Neuronal stem cell (in vitro differentiated cells): ENCODE measurements around the gene TM7SF2.

Experiments used
- DNase-seq: peaks from one replicate; pipeline ENCODE4 v3.0.0-alpha.2; 2013; ENCODE audit warnings: low spot score
- H2AFZ ChIP-seq: one replicate; pipeline ENCODE4 v1.6.1; 2013; ENCODE audit warnings: mild to moderate bottlenecking, low read length, inconsistent platforms
- H2AK5ac ChIP-seq: 2 replicates; pipeline ENCODE4 v1.6.1; 2013; ENCODE audit warnings: low read depth, mild to moderate bottlenecking, inconsistent platforms, low read length, moderate library complexity, mixed read lengths
- H2BK120ac ChIP-seq: 2 replicates; pipeline ENCODE4 v1.6.1; 2013; ENCODE audit warnings: low read depth, mild to moderate bottlenecking, inconsistent platforms, low read length, moderate library complexity, mixed read lengths
- H2BK12ac ChIP-seq: one replicate; pipeline ENCODE4 v1.6.1; 2013; ENCODE audit warnings: low read length, inconsistent platforms
- H2BK15ac ChIP-seq: 2 replicates; pipeline ENCODE4 v1.6.1; 2013; ENCODE audit warnings: mild to moderate bottlenecking, low read length, inconsistent platforms, mixed read lengths
- H2BK5ac ChIP-seq: one replicate; pipeline ENCODE4 v1.6.1; 2013; ENCODE audit warnings: inconsistent platforms, mild to moderate bottlenecking, low read length, moderate library complexity
- H3K14ac ChIP-seq: one replicate; pipeline ENCODE4 v1.6.1; 2013; ENCODE audit warnings: low read length, inconsistent platforms
- H3K18ac ChIP-seq: 2 replicates; pipeline ENCODE4 v1.6.1; 2013; ENCODE audit warnings: low read length, inconsistent platforms
- H3K23ac ChIP-seq: 2 replicates; pipeline ENCODE4 v1.6.1; 2013; ENCODE audit warnings: low read depth, mild to moderate bottlenecking, mixed read lengths, low read length, inconsistent platforms; ENCODE audit not compliant: poor library complexity
- H3K27ac ChIP-seq: replicated peaks from 3 replicates; pipeline ENCODE4 v1.5.1; 2013; ENCODE audit warnings: low read length, inconsistent platforms
- H3K27me3 ChIP-seq, 3 experiments: 2 replicates each; pipeline ENCODE4 v1.6.1; 2013; ENCODE audit warnings: low read length in 3 of 3, mild to moderate bottlenecking in 2 of 3, inconsistent platforms in 1 of 3, low read depth in 1 of 3, mixed read lengths in 1 of 3, moderate library complexity in 1 of 3; ENCODE audit not compliant: control insufficient read depth in 3 of 3, insufficient read depth in 3 of 3
- H3K36me3 ChIP-seq, 2 donors: replicated peaks in 1 of 2; 2 replicates each; pipeline ENCODE4 v1.6.1; 2013; ENCODE audit warnings: low read length in 2 of 2; ENCODE audit not compliant: control insufficient read depth in 2 of 2, insufficient read depth in 2 of 2
- H3K4ac ChIP-seq: 2 replicates; pipeline ENCODE4 v1.6.1; 2013; ENCODE audit warnings: inconsistent platforms, mild to moderate bottlenecking, low read length, moderate library complexity
- H3K4me1 ChIP-seq, 2 donors: 1 replicate in 1 of 2; 2 replicates in 1 of 2; pipeline ENCODE4 v1.6.1; 2013; ENCODE audit warnings: low read length in 2 of 2, low read depth in 1 of 2; ENCODE audit not compliant: control insufficient read depth in 2 of 2, insufficient read depth in 1 of 2
- H3K4me2 ChIP-seq: one replicate; pipeline ENCODE4 v1.6.1; 2013; ENCODE audit warnings: mild to moderate bottlenecking, low read length, inconsistent platforms; ENCODE audit not compliant: insufficient read depth, poor library complexity, severe bottlenecking
- H3K4me3 ChIP-seq, 2 donors: 2 replicates each; pipeline ENCODE4 v1.5.1; 2013; ENCODE audit warnings: low read length in 2 of 2, mild to moderate bottlenecking in 2 of 2, inconsistent platforms in 1 of 2, moderate library complexity in 1 of 2
- H3K79me1 ChIP-seq: one replicate; pipeline ENCODE4 v1.6.1; 2013; ENCODE audit warnings: low read depth, mild to moderate bottlenecking, inconsistent platforms, low read length, moderate library complexity
- H3K9ac ChIP-seq: one replicate; pipeline ENCODE4 v1.6.1; 2013; ENCODE audit warnings: mild to moderate bottlenecking, low read depth, low read length, inconsistent platforms; ENCODE audit not compliant: poor library complexity
- H3K9me3 ChIP-seq, 2 donors: replicated peaks in 1 of 2; 2 replicates each; pipeline versions ENCODE3 to v1.6.1; 2013; ENCODE audit warnings: low read length in 2 of 2, mild to moderate bottlenecking in 2 of 2, inconsistent platforms in 1 of 2, low read depth in 1 of 2, mixed read lengths in 1 of 2, moderate library complexity in 1 of 2; ENCODE audit not compliant: control insufficient read depth in 2 of 2, insufficient read depth in 1 of 2
- H4K8ac ChIP-seq: one replicate; pipeline ENCODE4 v1.6.1; 2013; ENCODE audit warnings: low read depth, mild to moderate bottlenecking, inconsistent platforms, low read length, moderate library complexity
- H4K91ac ChIP-seq: one replicate; pipeline ENCODE4 v1.6.1; 2013; ENCODE audit warnings: low read length, low read depth, mild to moderate bottlenecking, inconsistent platforms; ENCODE audit not compliant: poor library complexity
- WGBS, 2 donors: extraction: QIAGEN DNeasy Blood & Tissue Kit; methylation state at CpG; one replicate each; pipeline ENCODE4 v1.1.7; 2013; ENCODE audit warnings: missing lambda C conversion rate in 2 of 2, mixed read lengths in 1 of 2; ENCODE audit not compliant: insufficient read length in 2 of 2, insufficient replicate concordance in 1 of 2; ENCODE audit errors: extremely low coverage in 2 of 2; 5-methylcytosine and 5-hydroxymethylcytosine counted together

Gene TM7SF2

GRCh38 chr11:65102142-65103095 lies 9.3 kb upstream of the TM7SF2 start:
- no peak overlapping the region for H2AK5ac ChIP-seq
- no peak overlapping the region for H2BK5ac ChIP-seq
- H3K27me3 ChIP-seq: no peaks in the 10 kb centered on the region
- H3K79me1 ChIP-seq: peaks cover 1% of the 10 kb centered on the region
- no peak overlapping the region for H2BK12ac ChIP-seq
- H2AFZ ChIP-seq: no peak overlapping the region
- H3K4me2 ChIP-seq: no peak overlapping the region
- H3K23ac ChIP-seq: no peak overlapping the region
- no peak overlapping the region for H3K4me3 ChIP-seq
- H4K8ac ChIP-seq: no peak overlapping the region
- no peak overlapping the region for H3K4ac ChIP-seq
- no peak for DNase-seq
- no peak overlapping the region for H3K18ac ChIP-seq
- H3K4me1 ChIP-seq: no peaks in the 10 kb centered on the region
- H4K91ac ChIP-seq: no peak overlapping the region
- no peak overlapping the region for H2BK120ac ChIP-seq
- H3K9me3 ChIP-seq: no peaks in the 10 kb centered on the region
- H3K36me3 ChIP-seq: peaks cover 3 to 17% of the 10 kb centered on the region in 2 donors
- no CpG with 5 or more reads among the region's 8 CpGs for WGBS, 2 donors
- H3K27ac ChIP-seq: no peak overlapping the region
- H3K9ac ChIP-seq: no peak overlapping the region
- H2BK15ac ChIP-seq: no peak overlapping the region
- H3K14ac ChIP-seq: no peak overlapping the region

DNA sequence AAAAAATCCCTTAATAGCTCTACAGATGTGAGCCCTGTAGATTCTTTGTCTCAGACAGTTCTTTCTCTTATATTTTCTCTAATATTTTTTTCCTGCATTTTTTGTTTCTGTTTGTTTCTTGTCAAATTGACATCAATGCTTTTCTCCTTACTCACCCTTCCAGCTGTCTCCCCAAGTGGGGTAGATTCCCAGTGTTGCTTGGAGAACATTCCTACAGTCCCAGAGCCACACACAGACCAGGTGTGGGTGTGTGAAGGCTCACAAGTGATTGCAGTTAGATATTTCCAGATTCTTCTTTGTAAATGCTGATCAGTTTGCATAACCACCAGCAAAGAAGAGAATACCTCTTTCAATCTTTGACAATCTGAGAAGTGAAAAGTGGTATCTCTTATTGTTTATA lies 8.2 kb upstream of the TM7SF2 start:
- no peak overlapping the region for H2AK5ac ChIP-seq
- no peak overlapping the region for H4K91ac ChIP-seq
- no peak overlapping the region for H3K4me3 ChIP-seq
- H3K18ac ChIP-seq: no peak overlapping the region
- H3K27me3 ChIP-seq: no peaks in the 10 kb centered on the region
- no peak overlapping the region for H3K23ac ChIP-seq
- peaks cover 1% of the 10 kb centered on the region for H3K79me1 ChIP-seq
- no peak overlapping the region for H3K27ac ChIP-seq
- no peak overlapping the region for H3K9ac ChIP-seq
- no peak overlapping the region for H2BK15ac ChIP-seq
- DNase-seq: no peak
- no peaks in the 10 kb centered on the region for H3K9me3 ChIP-seq
- no peak overlapping the region for H4K8ac ChIP-seq
- no peak overlapping the region for H2BK12ac ChIP-seq
- H3K14ac ChIP-seq: no peak overlapping the region
- H3K4ac ChIP-seq: no peak overlapping the region
- H2BK120ac ChIP-seq: no peak overlapping the region
- H3K36me3 ChIP-seq: peaks cover 2 to 18% of the 10 kb centered on the region in 2 donors
- no peak overlapping the region for H3K4me2 ChIP-seq
- no peaks in the 10 kb centered on the region for H3K4me1 ChIP-seq
- H2BK5ac ChIP-seq: no peak overlapping the region
- H2AFZ ChIP-seq: no peak overlapping the region

- H2BK5ac ChIP-seq: no peak overlapping the region
- H2BK12ac ChIP-seq: no peak overlapping the region
- H2BK15ac ChIP-seq: no peak overlapping the region
- no CpG with 5 or more reads among the region's 4 CpGs for WGBS, 2 donors
- no peak overlapping the region for H4K8ac ChIP-seq
- H3K4me3 ChIP-seq: no peak overlapping the region
- no peaks in the 10 kb centered on the region for H3K27me3 ChIP-seq
- no peak overlapping the region for H3K9ac ChIP-seq
- no peak overlapping the region for H3K27ac ChIP-seq
- H3K18ac ChIP-seq: no peak overlapping the region
- H4K91ac ChIP-seq: no peak overlapping the region
- no peak overlapping the region for H3K14ac ChIP-seq
- no peak overlapping the region for H2BK120ac ChIP-seq
- no peaks in the 10 kb centered on the region for H3K9me3 ChIP-seq
- no peak for DNase-seq
- peaks cover 6 to 24% of the 10 kb centered on the region in 2 donors for H3K36me3 ChIP-seq
- peaks cover 1% of the 10 kb centered on the region for H3K79me1 ChIP-seq
- H2AK5ac ChIP-seq: no peak overlapping the region
- no peak overlapping the region for H2AFZ ChIP-seq
- H3K4me2 ChIP-seq: no peak overlapping the region
- no peak overlapping the region for H3K23ac ChIP-seq
- H3K4me1 ChIP-seq: no peaks in the 10 kb centered on the region
- H3K4ac ChIP-seq: no peak overlapping the region
Observed at GRCh38 chr11:65104628-65105027, 7.0 kb upstream of the TM7SF2 start.

DNA sequence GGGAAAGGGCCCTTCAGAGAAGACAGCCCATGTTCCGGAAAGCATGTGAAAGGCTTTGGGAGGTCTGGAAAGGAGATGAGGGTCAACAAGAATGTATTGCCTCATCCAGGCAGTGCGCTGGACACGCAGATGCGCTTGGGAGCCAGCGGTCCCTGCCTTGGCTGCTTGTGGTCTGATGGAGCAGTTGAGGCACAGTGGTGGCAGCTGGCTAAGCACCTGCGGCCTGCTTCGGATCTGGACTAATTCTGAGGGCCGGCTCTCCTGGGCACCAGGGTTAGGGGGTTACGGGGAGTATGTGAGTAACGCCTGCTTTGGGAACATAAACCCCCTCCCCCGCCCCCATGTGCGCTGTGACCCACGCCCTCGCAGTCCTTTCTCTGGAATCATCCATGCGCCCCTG lies 4.6 kb upstream of the TM7SF2 start:
- no peak overlapping the region for H3K23ac ChIP-seq

More for the DNA sequence above, 4.6 kb upstream of the TM7SF2 start:
- H3K4me1 ChIP-seq: peaks cover 5 to 11% of the 10 kb centered on the region in 2 donors
- H3K36me3 ChIP-seq: peaks cover 8 to 24% of the 10 kb centered on the region in 2 donors
- no peak overlapping the region for H2BK120ac ChIP-seq
- peak overlapping the region; percentile 50 for H3K9ac ChIP-seq
- H2AK5ac ChIP-seq: no peak overlapping the region
- H3K18ac ChIP-seq: no peak overlapping the region
- H3K27me3 ChIP-seq: no peaks in the 10 kb centered on the region
- H3K4me2 ChIP-seq: no peak overlapping the region
- H3K27ac ChIP-seq: no peak overlapping the region
- H4K91ac ChIP-seq: no peak overlapping the region
- no CpG with 5 or more reads among the region's 15 CpGs for whole genome bisulfite sequencing, 2 donors
- H4K8ac ChIP-seq: no peak overlapping the region
- no peak overlapping the region for H3K4me3 ChIP-seq
- H3K14ac ChIP-seq: no peak overlapping the region
- H2AFZ ChIP-seq: no peak overlapping the region
- DNase-seq: no peak
- H3K79me1 ChIP-seq: peaks cover 4% of the 10 kb centered on the region
- no peak overlapping the region for H2BK15ac ChIP-seq
- H2BK12ac ChIP-seq: no peak overlapping the region
- H3K9me3 ChIP-seq: no peaks in the 10 kb centered on the region
- no peak overlapping the region for H2BK5ac ChIP-seq
- no peak overlapping the region for H3K4ac ChIP-seq
